Measurements from ENCODE around the gene RNASEH2B. TPM values are rescaled to one million over a fixed set of nuclear protein-coding genes. Genes with fewer than 3 reads are reported as not detected.

RNASEH2B gene
- total and polyA plus RNA-seq, 2 of the 13 experiments (the other 11 are each of a cell fraction or from before 2014, with no cell fraction given) = 17.2 to 55.4 TPM

- Histone ChIP-seq H3K36me3 (replicated peaks in 1 of 2; ENCODE audit: control insufficient read depth in 1 of 2, insufficient read depth in 2 of 2, low read length in 2 of 2) (no peaks in the 10 kb centered on the region), H4K20me1 (ENCODE audit: insufficient read depth, low read length) (no peaks in the 10 kb centered on the region), H3K4me2 (ENCODE audit: low read depth, low read length) (no peak overlapping the region), H3K27me3 (ENCODE audit: control insufficient read depth in 1 of 2, insufficient read depth in 2 of 2, low read length in 2 of 2) (peaks cover 0 to 3% of the 10 kb centered on the region in 2 experiments; a peak in 1 of 5 replicates), H3K27ac (ENCODE audit: extremely low read length, insufficient read depth, low read length) (no peak overlapping the region), H3K9me3 (ENCODE audit: low read length) (no peaks in the 10 kb centered on the region), H3K4me1 (ENCODE audit: insufficient read depth, low read length) (peaks cover 4% of the 10 kb centered on the region), H3K79me2 (ENCODE audit: insufficient read depth, low read length) (no peaks in the 10 kb centered on the region), H3K9ac (ENCODE audit: insufficient read depth, low read depth, low read length) (no peak overlapping the region), H3K4me3 (replicated peaks in 1 of 3; ENCODE audit: insufficient read depth in 1 of 3, low read depth in 2 of 3, low read length in 3 of 3) (no peak overlapping the region), H2AFZ (ENCODE audit: low read length) (no peak overlapping the region)
- POLR2A ChIA-PET = no interaction called here
- TF ChIP-seq MAFK (conservative IDR thresholded peaks at IDR 0.05 in 1 of 2, IDR thresholded peaks at IDR 0.05 in 1 of 2; ENCODE audit: low read length in 2 of 2) = no peak
- no peak for TF ChIP-seq ZNF543 (CRISPR knock-in tag; IDR thresholded peaks at IDR 0.05)
- no peak for TF ChIP-seq MBNL3 (CRISPR knock-in tag; conservative IDR thresholded peaks at IDR 0.05)
- TF ChIP-seq HMGXB4 (CRISPR knock-in tag; IDR thresholded peaks at IDR 0.05; ENCODE audit: borderline replicate concordance in 1 of 2, low read depth in 1 of 2) = no peak
- TF ChIP-seq ZSCAN20 (CRISPR knock-in tag; IDR thresholded peaks at IDR 0.05; ENCODE audit: borderline replicate concordance) = no peak
- no peak for TF ChIP-seq DZIP1 (CRISPR knock-in tag; IDR thresholded peaks at IDR 0.05)
- no peak for TF ChIP-seq CEBPG (CRISPR knock-in tag; IDR thresholded peaks at IDR 0.05)
- no peak for TF ChIP-seq ATF5 (CRISPR knock-in tag; IDR thresholded peaks at IDR 0.05; ENCODE audit: low read depth)
- no peak for TF ChIP-seq PBX3 (CRISPR knock-in tag; IDR thresholded peaks at IDR 0.05; ENCODE audit: borderline replicate concordance)
- TF ChIP-seq SSRP1 (CRISPR knock-in tag; IDR thresholded peaks at IDR 0.05) = no peak
- no peak for TF ChIP-seq ARNT2 (CRISPR knock-in tag; IDR thresholded peaks at IDR 0.05; ENCODE audit: low read depth)
- no peak for TF ChIP-seq KLF15 (CRISPR knock-in tag; IDR thresholded peaks at IDR 0.05; ENCODE audit: borderline replicate concordance)
- no peak for TF ChIP-seq ZNF879 (CRISPR knock-in tag; IDR thresholded peaks at IDR 0.05)
- no peak for TF ChIP-seq ZNF761 (CRISPR knock-in tag; conservative IDR thresholded peaks at IDR 0.05)
- TF ChIP-seq HOXA3 (CRISPR knock-in tag; IDR thresholded peaks at IDR 0.05) = no peak
- TF ChIP-seq ZNF234 (CRISPR knock-in tag; conservative IDR thresholded peaks at IDR 0.05) = no peak
- no peak for TF ChIP-seq YEATS2 (CRISPR knock-in tag; IDR thresholded peaks at IDR 0.05; ENCODE audit: borderline replicate concordance)
- CTCF ChIA-PET (ENCODE audit: low intra/inter-chr PET ratio, low total read pairs) = no interaction called here
- intact Hi-C loops (cut with micrococcal nuclease; ENCODE audit: unreplicated experiment) (no loop called here), in situ Hi-C loops (cut with HindIII; ENCODE audit: extremely low pct_ligation_motif_present, low pct_unique_long_range_greater_than_20kb) (no loop called here)
- BruUV-seq (replicated peaks) = no TSS peak
- WGBS (ENCODE audit: low lambda C conversion rate) = 26% methylated on average over 4 of the region's 5 CpGs
- DNase-seq (ENCODE audit: low spot score) (no peak), ATAC-seq (no peak), FAIRE-seq (no peak)
Observed at GRCh38 chr13:51000061-51000460, 90.5 kb downstream of the RNASEH2B start.
